ENCODE data around the gene THRA. TPM values are rescaled to one million over a fixed set of nuclear protein-coding genes. Genes with fewer than 3 reads are reported as not detected.

THRA gene
- total RNA-seq, 1 donor from 2014 or later: 7.1 TPM

- TF ChIP-seq CTCF (IDR thresholded peaks at IDR 0.05; ENCODE audit: insufficient read depth, low read length, poor library complexity, severe bottlenecking): no peak
- no peaks in the 10 kb centered on the region for H3K36me3 ChIP-seq (ENCODE audit: control insufficient read depth, insufficient read depth, low read length)
- DNase-seq (ENCODE audit: low read depth): no peak
- H3K4me3 ChIP-seq (ENCODE audit: low read depth, low read length): no peak overlapping the region
- H3K27me3 ChIP-seq (ENCODE audit: control insufficient read depth, insufficient read depth, low read length): no peaks in the 10 kb centered on the region
Observed at GRCh38 chr17:40105861-40106759, 43.3 kb downstream of the THRA start.

GRCh38 chr17:40106760-40107521, 44.2 kb downstream of the THRA start:
- no peaks in the 10 kb centered on the region for H3K36me3 ChIP-seq (ENCODE audit: control insufficient read depth, insufficient read depth, low read length)
- no peak for DNase-seq (ENCODE audit: low read depth)
- TF ChIP-seq CTCF (IDR thresholded peaks at IDR 0.05; ENCODE audit: insufficient read depth, low read length, poor library complexity, severe bottlenecking): no peak
- H3K27me3 ChIP-seq (ENCODE audit: control insufficient read depth, insufficient read depth, low read length): no peaks in the 10 kb centered on the region
- H3K4me3 ChIP-seq (ENCODE audit: low read depth, low read length): no peak overlapping the region

- H3K36me3 ChIP-seq (ENCODE audit: control insufficient read depth, insufficient read depth, low read length): no peaks in the 10 kb centered on the region
- H3K4me3 ChIP-seq (ENCODE audit: low read depth, low read length): no peak overlapping the region
- TF ChIP-seq CTCF (IDR thresholded peaks at IDR 0.05; ENCODE audit: insufficient read depth, low read length, poor library complexity, severe bottlenecking): no peak
- DNase-seq (ENCODE audit: low read depth): no peak
- no peaks in the 10 kb centered on the region for H3K27me3 ChIP-seq (ENCODE audit: control insufficient read depth, insufficient read depth, low read length)
Observed at GRCh38 chr17:40107522-40108174, 44.9 kb downstream of the THRA start.

- TF ChIP-seq CTCF (IDR thresholded peaks at IDR 0.05; ENCODE audit: insufficient read depth, low read length, poor library complexity, severe bottlenecking): peak; percentile 6
- no peaks in the 10 kb centered on the region for H3K36me3 ChIP-seq (ENCODE audit: control insufficient read depth, insufficient read depth, low read length)
- H3K4me3 ChIP-seq (ENCODE audit: low read depth, low read length): no peak overlapping the region
- no peak for DNase-seq (ENCODE audit: low read depth)
- no peaks in the 10 kb centered on the region for H3K27me3 ChIP-seq (ENCODE audit: control insufficient read depth, insufficient read depth, low read length)
Observed at GRCh38 chr17:40108970-40109824, 46.4 kb downstream of the THRA start.
